Measurements from ENCODE around the gene ZFTA. TPM values are rescaled to one million over a fixed set of nuclear protein-coding genes. Genes with fewer than 3 reads are reported as not detected.
"Not testable (repeated sequence)": the region's sequence is repeated elsewhere in the genome, so short reads cannot be mapped to it uniquely, and the experiment has no call there.

The ZFTA gene
- total RNA-seq: 7.6 and 12.9 TPM in 2 replicates

- peak in 1 of 2 donors; percentile 57 for DNase-seq (ENCODE audit: low read depth in 2 of 2)
These were observed at the start of gene ZFTA for GRCh38 chr11:63768237-63769041. Gene ZFTA, minus strand, starts transcription at chr11:63768775. Its CDS starts 153 bp downstream, at chr11:63768622.

DNA sequence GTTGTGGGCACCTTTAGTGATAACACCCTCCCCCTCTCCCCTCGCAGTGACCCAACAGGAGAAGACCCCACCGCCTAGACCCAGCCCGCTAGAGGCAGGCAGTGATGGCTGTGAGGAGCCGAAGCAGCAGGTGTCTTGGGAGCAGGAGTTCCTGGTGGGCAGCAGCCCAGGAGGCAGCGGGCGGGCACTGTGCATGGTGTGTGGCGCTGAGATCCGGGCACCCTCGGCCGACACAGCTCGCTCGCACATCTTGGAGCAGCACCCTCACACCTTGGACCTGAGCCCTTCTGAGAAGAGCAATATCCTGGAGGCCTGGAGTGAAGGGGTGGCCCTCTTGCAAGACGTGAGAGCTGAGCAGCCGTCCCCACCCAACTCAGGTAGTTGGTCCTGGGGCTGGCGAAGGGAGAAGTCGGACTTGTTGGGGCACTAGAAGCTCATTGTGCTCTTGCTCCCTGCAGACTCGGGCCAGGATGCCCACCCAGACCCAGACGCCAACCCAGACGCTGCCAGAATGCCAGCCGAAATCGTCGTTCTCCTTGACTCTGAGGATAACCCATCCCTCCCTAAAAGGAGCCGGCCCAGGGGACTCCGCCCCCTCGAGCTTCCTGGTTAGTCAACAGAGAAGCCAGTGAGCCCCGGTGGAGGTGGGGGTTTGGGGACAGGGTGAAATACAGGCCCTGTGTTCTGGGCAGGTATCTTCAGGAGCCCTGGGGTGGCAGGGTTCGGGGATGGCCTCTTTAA is 49.4 kb upstream of the ZFTA start:
- DNase-seq (ENCODE audit: low read depth in 2 of 2): no peak

DNA sequence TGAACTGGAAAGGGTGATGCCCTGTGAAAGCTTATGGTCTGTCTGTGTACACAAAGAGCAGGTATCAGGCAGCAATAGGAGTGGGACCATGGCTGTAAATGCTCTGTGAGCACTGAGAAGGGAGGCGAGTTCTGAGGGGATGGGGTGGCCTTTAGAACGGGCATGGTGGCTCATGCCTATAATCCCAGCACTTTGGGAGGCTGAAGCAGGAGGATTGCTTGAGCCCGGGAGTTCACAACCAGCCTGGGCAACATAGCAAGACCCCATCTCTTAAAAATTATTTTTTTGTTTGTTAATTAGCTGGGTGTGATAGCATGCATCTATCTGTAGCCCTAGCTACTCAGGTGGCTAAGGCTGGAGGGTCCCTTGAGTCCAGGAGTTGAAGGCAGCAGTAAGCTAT is 48.2 kb upstream of the ZFTA start:
- DNase-seq (ENCODE audit: low read depth in 2 of 2): no peak

GRCh38 chr11:63816166-63816565 is 47.6 kb upstream of the ZFTA start:
- no peak for DNase-seq (ENCODE audit: low read depth in 2 of 2)

GRCh38 chr11:63814383-63814736 is 45.8 kb upstream of the ZFTA start:
- no peak for DNase-seq (ENCODE audit: low read depth in 2 of 2)

DNA sequence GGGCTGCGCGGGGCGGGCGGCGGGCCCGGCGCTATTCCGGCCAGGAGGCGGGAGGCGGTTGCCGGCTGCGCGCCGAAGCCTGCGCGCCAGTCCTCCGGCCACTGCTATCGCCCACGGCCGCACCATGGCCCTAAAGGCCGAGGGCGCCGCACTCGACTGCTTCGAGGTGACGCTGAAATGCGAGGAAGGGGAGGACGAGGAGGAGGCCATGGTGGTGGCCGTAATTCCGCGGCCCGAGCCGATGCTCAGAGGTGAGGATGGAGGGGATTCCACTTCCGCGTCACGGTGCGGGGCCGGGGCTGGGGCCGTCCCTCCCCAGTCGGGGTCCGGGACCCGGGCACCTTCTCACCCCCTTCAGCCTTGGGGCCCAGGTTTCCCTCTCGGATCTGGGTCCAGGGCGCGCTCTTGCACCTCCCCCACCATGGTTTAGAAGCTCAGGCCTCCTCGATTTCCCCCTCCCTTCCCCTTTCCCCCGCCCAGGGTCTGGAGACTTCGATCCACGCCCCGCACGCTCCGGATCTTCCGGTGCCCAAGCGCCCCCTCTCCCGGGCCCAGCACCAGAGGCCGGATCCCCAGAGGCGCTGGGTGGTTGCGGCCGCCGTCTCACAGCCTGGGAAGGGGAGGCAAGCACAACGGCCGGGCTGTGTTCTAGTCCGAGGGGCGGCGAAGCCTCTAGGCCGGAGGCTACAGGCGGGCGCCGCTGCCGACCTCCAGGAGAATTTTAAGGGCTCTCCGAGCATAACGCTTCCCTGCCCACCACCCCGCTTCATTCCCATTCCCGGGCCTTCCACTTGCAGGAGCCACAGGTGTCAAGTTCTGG is 45.2 kb upstream of the ZFTA start:
- peak in 1 of 2 donors; percentile 60 for DNase-seq (ENCODE audit: low read depth in 2 of 2)

DNA sequence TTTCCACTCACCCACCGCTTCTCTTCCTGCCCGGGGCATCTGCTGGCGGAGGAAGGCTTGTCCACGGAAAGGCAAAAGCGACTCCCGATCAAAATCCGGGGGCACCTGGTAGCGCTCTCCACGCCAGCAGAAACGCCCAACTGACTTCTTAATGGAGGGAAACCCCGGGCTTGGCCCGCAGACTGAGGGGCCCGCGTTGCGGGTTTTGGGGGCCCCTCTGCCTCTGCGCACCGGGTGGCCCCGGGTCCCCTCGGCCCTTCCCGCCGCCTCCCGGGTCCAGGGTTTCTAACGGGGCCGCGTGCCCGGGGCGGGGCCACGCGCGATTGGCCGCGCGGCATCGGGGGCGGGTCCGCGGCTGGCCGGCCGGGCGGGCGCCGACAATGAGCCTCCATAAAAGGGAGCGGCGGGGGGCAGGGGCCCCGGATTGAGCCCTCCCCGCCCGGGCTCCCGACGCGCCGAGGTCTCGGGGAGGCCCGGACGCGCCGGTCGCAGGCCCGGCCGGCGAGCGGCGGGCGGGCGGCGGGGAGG is 44.5 kb upstream of the ZFTA start, which contains the start of gene SPINDOC:
Gene SPINDOC (plus strand): TSS at position 422 of the 528 bp plus-strand sequence. CDS start 231 bp downstream, outside the sequence.
- peak in 1 of 2 donors; percentile 74 for DNase-seq (ENCODE audit: low read depth in 2 of 2)

- no peak for DNase-seq (ENCODE audit: low read depth in 2 of 2)
These were observed 42.9 kb upstream of the ZFTA start for GRCh38 chr11:63811522-63811921.

- not testable (repeated sequence) for DNase-seq (ENCODE audit: low read depth in 2 of 2)
These were observed 41.8 kb upstream of the ZFTA start for GRCh38 chr11:63810383-63810782.

GRCh38 chr11:63805844-63806415 is 37.4 kb upstream of the ZFTA start:
- DNase-seq (ENCODE audit: low read depth in 2 of 2): peak in 1 of 2 donors; percentile 31

DNA sequence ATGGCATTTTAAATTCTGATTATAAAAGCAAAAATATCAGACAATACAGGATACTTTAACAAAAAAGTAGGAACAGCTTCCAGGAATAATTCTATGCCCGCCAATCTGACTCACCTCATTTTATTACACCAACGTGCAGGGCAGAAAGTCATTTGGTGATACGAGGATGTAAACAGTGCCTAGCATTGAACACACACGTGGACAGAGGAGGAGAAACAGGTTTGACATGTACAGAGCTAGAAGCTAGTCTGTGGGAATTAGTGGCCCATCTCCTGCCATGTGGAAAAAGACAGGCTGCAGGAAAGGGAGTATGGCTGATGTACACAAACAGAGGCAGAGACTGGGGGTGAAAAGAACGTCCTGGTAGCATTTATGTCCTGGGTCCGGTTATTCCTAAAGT is 35.7 kb upstream of the ZFTA start:
- DNase-seq (ENCODE audit: low read depth in 2 of 2): peak in 1 of 2 donors; percentile 38

DNA sequence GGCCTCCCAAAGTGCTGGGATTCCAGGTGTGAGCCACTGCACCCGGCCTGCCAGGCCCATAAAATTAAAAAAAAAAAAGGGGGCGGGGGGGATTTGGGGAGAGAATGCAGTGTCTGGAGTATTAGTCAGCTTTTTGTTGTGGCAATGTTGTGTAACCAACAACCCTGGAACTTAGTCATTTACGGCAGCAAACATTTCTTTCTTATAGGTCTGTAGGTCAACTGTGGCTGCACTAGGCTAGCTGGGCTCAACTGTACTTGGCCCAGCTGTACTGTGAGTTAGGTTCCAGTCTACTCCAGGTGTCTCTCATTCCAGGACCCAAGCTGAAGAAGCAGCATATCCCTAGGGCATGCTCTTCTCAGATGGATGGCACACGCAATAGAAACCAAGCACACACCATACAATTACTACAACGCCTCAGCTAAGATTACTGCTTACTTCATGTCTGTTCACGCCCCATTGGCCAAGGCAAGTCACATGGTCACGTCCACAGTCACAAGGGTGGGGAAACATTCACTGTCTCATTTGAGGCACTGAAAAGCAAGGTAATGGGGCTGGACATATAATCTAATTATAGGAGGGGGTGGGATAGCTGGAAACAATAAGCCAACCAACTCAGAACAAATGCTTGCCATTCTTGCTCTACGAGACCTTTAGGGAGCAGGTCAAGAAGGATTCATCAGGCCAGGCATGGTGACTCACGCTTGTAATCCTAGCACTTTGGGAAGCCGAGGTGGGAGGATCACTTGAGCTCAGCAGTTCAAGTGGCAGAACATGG is 34.3 kb upstream of the ZFTA start:
- DNase-seq (ENCODE audit: low read depth in 2 of 2): no peak

DNA sequence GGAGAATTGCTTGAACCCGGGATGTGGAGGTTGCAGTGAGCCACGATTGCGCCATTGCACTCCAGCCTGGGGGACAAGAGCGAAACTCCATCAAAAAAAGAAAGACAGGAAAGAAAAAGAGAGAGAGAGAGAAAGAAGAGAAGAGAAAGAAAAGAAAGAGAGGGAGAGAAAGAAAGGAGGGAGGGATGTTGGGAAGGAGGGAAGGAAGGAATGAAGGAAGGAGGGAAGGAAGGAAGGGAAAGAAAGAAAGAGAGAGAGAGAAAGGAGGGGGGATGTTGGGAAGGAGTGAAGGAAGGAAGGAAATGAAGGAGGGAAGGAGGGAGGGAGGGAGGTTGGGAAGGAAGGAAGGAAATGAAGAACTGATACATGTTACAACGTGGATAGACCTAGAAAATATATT is 32.3 kb upstream of the ZFTA start:
- DNase-seq (ENCODE audit: low read depth in 2 of 2): no peak

GRCh38 chr11:63795066-63795465 is 26.5 kb upstream of the ZFTA start:
- DNase-seq (ENCODE audit: low read depth in 2 of 2): no peak

- no peak for DNase-seq (ENCODE audit: low read depth in 2 of 2)
These were observed 24.6 kb upstream of the ZFTA start for GRCh38 chr11:63793161-63793560.

DNA sequence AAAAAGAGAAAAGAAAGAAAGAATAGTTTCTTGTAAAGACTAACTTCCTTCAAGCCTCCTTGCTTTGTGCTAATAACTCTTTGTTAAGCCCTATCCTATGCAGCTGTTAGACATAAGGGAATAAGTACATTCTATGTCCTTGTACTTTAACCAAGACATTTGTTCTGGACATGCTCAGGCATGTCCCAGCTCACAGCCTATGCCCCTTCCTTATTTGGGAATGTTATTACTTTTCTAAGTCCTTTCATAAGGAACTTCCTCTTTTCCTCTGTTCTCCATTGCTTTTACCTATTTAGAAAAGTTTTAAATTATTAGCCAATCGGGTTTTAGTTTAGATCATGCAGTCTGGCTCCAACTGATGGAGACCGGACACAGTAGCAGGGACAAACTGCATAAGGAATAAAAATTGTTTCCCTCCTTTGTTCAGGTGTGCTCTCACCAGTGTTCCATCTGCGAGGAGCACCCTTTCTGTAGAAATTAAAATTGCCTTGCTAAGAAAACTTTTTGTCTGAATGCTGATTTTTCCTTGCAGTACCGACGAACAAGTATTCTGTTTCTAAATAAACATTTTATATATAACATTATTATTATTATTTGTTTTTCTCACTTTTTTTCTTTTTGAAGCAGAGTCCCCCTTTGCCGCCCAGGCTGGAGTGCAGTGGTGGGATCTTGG is 23.1 kb upstream of the ZFTA start:
- no peak for DNase-seq (ENCODE audit: low read depth in 2 of 2)

GRCh38 chr11:63785823-63786222 is 17.2 kb upstream of the ZFTA start:
- no peak for DNase-seq (ENCODE audit: low read depth in 2 of 2)

DNA sequence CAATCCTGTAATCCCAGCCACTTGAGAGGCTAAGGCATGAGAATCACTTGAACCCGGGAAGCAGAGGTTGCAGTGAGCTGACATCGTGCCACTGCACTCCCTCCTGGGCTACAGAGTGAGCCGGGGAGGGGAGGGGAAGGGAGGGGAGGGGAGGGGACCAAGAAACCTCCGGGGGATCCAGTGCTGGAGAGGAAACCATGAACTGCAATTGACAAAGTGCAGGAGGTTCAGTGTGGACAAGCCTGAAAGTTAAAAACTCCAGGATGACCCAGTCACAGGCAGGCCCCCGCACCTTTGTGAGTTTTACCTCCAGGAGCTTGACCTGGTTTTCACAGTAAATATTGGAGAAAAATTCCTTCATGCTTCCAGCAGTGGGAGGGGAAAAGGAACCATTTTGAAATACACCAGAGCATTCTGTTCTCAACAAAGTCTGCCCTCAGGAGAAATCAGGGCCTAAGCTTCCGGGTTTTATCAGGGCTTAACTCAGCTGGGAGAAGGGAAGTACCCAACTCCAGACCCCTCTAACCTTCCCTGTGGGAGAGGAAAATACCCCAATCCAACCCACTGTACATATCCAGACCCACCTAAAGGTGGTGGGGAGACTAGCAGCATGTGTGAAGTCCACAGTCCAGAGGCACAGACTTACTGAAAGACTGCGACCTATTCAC is 15.5 kb upstream of the ZFTA start:
- DNase-seq (ENCODE audit: low read depth in 2 of 2): no peak

DNA sequence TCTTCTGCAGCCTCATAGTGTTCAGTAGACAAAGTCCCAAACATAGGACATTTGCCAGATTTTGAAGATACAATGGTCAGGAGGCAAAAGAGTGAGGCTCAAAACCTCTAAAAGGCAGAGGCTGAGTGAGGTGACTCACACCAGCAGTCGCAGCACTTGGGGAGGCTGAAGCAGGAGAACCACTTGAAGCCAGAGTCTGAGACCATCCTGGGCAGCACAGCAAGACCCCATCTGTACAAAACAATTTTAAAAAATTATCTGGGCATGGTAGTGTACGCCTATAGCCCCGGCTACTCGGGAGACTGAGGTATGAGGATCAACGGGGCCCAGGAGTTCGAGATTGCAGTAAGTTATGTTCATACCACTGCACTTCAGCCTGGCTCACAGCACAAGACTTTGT is 14.2 kb upstream of the ZFTA start:
- no peak for DNase-seq (ENCODE audit: low read depth in 2 of 2)
